ENCODE data around the gene ATRNL1. TPM values are rescaled to one million over a fixed set of nuclear protein-coding genes. Genes with fewer than 3 reads are reported as not detected.

Gene ATRNL1
- total RNA-seq, 1 experiment from 2014 or later = 1.3 TPM

- Histone ChIP-seq H3K27ac (ENCODE audit: low read depth, low read length) (no peak overlapping the region), H3K9ac (ENCODE audit: low read length) (no peak overlapping the region), H3K4me1 (ENCODE audit: control insufficient read depth in 1 of 2, insufficient read depth in 2 of 2, low read length in 2 of 2) (no peaks in the 10 kb centered on the region), H3K9me2 (ENCODE audit: insufficient read depth) (no peaks in the 10 kb centered on the region), H2AFZ (ENCODE audit: low read depth, low read length, poor library complexity, severe bottlenecking) (no peak overlapping the region), H3K36me3 (ENCODE audit: control insufficient read depth in 1 of 2, insufficient read depth in 2 of 2, low read length in 2 of 2) (no peaks in the 10 kb centered on the region), H3K79me2 (ENCODE audit: insufficient read depth, low read length) (no peaks in the 10 kb centered on the region), H4K20me1 (ENCODE audit: insufficient read depth) (no peaks in the 10 kb centered on the region), H3K4me3 (replicated peaks in 1 of 2; ENCODE audit: low read depth in 1 of 2, low read length in 2 of 2) (no peak overlapping the region), H3K27me3 (ENCODE audit: insufficient read depth, low read length) (no peaks in the 10 kb centered on the region), H3K9me3 (ENCODE audit: control insufficient read depth in 1 of 2, insufficient read depth in 1 of 2, low read depth in 1 of 2, low read length in 2 of 2) (no peaks in the 10 kb centered on the region), H3K4me2 (ENCODE audit: low read length) (no peak overlapping the region)
- intact Hi-C loops (cut with micrococcal nuclease) = no loop called here
- ChIA-PET CTCF (no interaction called here), RAD21 (ENCODE audit: low non-redundant PET in 1 of 2, low total read pairs in 2 of 2, uncharacterized antibody in 2 of 2, unreplicated experiment in 2 of 2) (no interaction called here), POLR2A (no interaction called here)
- DNase-seq (ENCODE audit: low read depth, low spot score) (no peak), ATAC-seq (no peak)
- TF ChIP-seq ELF1 (IDR thresholded peaks at IDR 0.05; ENCODE audit: borderline replicate concordance, low read depth) (no peak), EGR1 (IDR thresholded peaks at IDR 0.05; ENCODE audit: low read depth) (no peak), FOSL1 (IDR thresholded peaks at IDR 0.05; ENCODE audit: low read depth) (no peak), ZBTB33 (IDR thresholded peaks at IDR 0.05; ENCODE audit: extremely low read depth, insufficient replicate concordance, low read length) (no peak), EZH2phosphoT487 (IDR thresholded peaks at IDR 0.05; ENCODE audit: borderline replicate concordance) (no peak), POLR2A (IDR thresholded peaks at IDR 0.05; ENCODE audit: borderline replicate concordance, extremely low read depth, insufficient read depth, insufficient read length) (no peak), POLR2AphosphoS5 (IDR thresholded peaks at IDR 0.05; ENCODE audit: low read depth, low read length) (no peak)
- TF ChIP-seq, protein P1, sequence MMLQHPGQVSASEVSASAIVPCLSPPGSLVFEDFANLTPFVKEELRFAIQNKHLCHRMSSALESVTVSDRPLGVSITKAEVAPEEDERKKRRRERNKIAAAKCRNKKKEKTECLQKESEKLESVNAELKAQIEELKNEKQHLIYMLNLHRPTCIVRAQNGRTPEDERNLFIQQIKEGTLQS (IDR thresholded peaks at IDR 0.05) = no peak
- no TSS peak for BruUV-seq (replicated peaks)
These were observed 650.9 kb downstream of the ATRNL1 start for GRCh38 chr10:115744089-115744488.

- no peaks in the 10 kb centered on the region; a peak in 1 of 4 replicates for H3K36me3 ChIP-seq (ENCODE audit: control insufficient read depth in 1 of 2, insufficient read depth in 2 of 2, low read length in 2 of 2)
- TF ChIP-seq MAX (IDR thresholded peaks at IDR 0.05) (no peak), EGR1 (IDR thresholded peaks at IDR 0.05; ENCODE audit: low read depth) (no peak), CBX3 (IDR thresholded peaks at IDR 0.05; ENCODE audit: low read depth) (no peak), SRF (IDR thresholded peaks at IDR 0.05; ENCODE audit: low read depth) (no peak), SIN3A (IDR thresholded peaks at IDR 0.05; ENCODE audit: low read depth) (no peak), EZH2phosphoT487 (IDR thresholded peaks at IDR 0.05; ENCODE audit: borderline replicate concordance) (no peak), ZFX (IDR thresholded peaks at IDR 0.05) (no peak)
- H4K20me1 ChIP-seq (ENCODE audit: insufficient read depth) = no peaks in the 10 kb centered on the region
- H2AFZ ChIP-seq (ENCODE audit: low read depth, low read length, poor library complexity, severe bottlenecking) = no peak overlapping the region
- H3K4me2 ChIP-seq (ENCODE audit: low read length) = no peak overlapping the region
- H3K9me2 ChIP-seq (ENCODE audit: insufficient read depth) = no peaks in the 10 kb centered on the region
- ChIA-PET POLR2A (no interaction called here), CTCF (no interaction called here), RAD21 (ENCODE audit: low non-redundant PET in 1 of 2, low total read pairs in 2 of 2, uncharacterized antibody in 2 of 2, unreplicated experiment in 2 of 2) (no interaction called here)
- ATAC-seq (no peak), DNase-seq (ENCODE audit: low read depth, low spot score) (no peak)
- H3K9me3 ChIP-seq (ENCODE audit: control insufficient read depth in 1 of 2, insufficient read depth in 1 of 2, low read depth in 1 of 2, low read length in 2 of 2) = no peaks in the 10 kb centered on the region
- no peaks in the 10 kb centered on the region for H3K27me3 ChIP-seq (ENCODE audit: insufficient read depth, low read length)
- no peak overlapping the region for H3K27ac ChIP-seq (ENCODE audit: low read depth, low read length)
- intact Hi-C loops (cut with micrococcal nuclease) = no loop called here
- H3K4me3 ChIP-seq (replicated peaks in 1 of 2; ENCODE audit: low read depth in 1 of 2, low read length in 2 of 2) = no peak overlapping the region
- no peak overlapping the region for H3K9ac ChIP-seq (ENCODE audit: low read length)
- H3K79me2 ChIP-seq (ENCODE audit: insufficient read depth, low read length) = no peaks in the 10 kb centered on the region
- H3K4me1 ChIP-seq (ENCODE audit: control insufficient read depth in 1 of 2, insufficient read depth in 2 of 2, low read length in 2 of 2) = no peaks in the 10 kb centered on the region
- BruUV-seq (replicated peaks) = no TSS peak
These were observed 652.8 kb downstream of the ATRNL1 start for GRCh38 chr10:115745943-115746342.
